ENCODE measurements around the gene COX10. TPM values are rescaled to one million over a fixed set of nuclear protein-coding genes. Genes with fewer than 3 reads are reported as not detected.

COX10 gene
- total RNA-seq, 2 experiments from 2014 or later = 24.0 to 29.6 TPM

- H3K4me1 Mint-ChIP-seq = peaks cover 88% of the 10 kb centered on the region
- peak overlapping the region; percentile 57 for H3K4me3 Mint-ChIP-seq
- POLR2A ChIA-PET = no interaction called here
- DNase-seq = peak; percentile 67
- no peaks in the 10 kb centered on the region for H3K27me3 Mint-ChIP-seq
- H3K36me3 Mint-ChIP-seq (ENCODE audit: low read depth) = peaks cover 58% of the 10 kb centered on the region
- H3K27ac Mint-ChIP-seq = peak overlapping the region; percentile 88
- CTCF ChIA-PET = interaction anchor here (0.5 to 1.7 kb wide), 5 partner anchors 8 to 607 kb away, joined by 3 to 5 read pairs (median 3); partner anchors contain the start of gene HS3ST3B1
- peaks cover 4% of the 10 kb centered on the region for H3K9me3 Mint-ChIP-seq
These were observed 128.3 kb downstream of the COX10 start for GRCh38 chr17:14197586-14197985.

- H3K27me3 Mint-ChIP-seq = no peaks in the 10 kb centered on the region
- ChIA-PET POLR2A (no interaction called here), CTCF (interaction anchor here (0.5 to 1.7 kb wide), 5 partner anchors 8 to 608 kb away, joined by 3 to 5 read pairs (median 3); partner anchors contain the start of gene HS3ST3B1)
- H3K4me3 Mint-ChIP-seq = peak overlapping the region; percentile 57
- H3K27ac Mint-ChIP-seq = peak overlapping the region; percentile 88
- H3K36me3 Mint-ChIP-seq (ENCODE audit: low read depth) = peaks cover 58% of the 10 kb centered on the region
- DNase-seq = no peak
- H3K4me1 Mint-ChIP-seq = peaks cover 90% of the 10 kb centered on the region
- peaks cover 4% of the 10 kb centered on the region for H3K9me3 Mint-ChIP-seq
These were observed 128.7 kb downstream of the COX10 start for GRCh38 chr17:14198013-14198412.

GRCh38 chr17:14198575-14198974 lies 129.3 kb downstream of the COX10 start:
- no peak for DNase-seq
- Mint-ChIP-seq H3K27me3 (no peaks in the 10 kb centered on the region), H3K4me3 (peak overlapping the region; percentile 57), H3K27ac (peak overlapping the region; percentile 88), H3K4me1 (peaks cover 90% of the 10 kb centered on the region), H3K9me3 (peaks cover 4% of the 10 kb centered on the region), H3K36me3 (ENCODE audit: low read depth) (peaks cover 58% of the 10 kb centered on the region)
- POLR2A ChIA-PET = no interaction called here
- CTCF ChIA-PET = interaction anchor here (0.8 to 1.9 kb wide), 5 partner anchors 104 to 383 kb away, joined by 3 to 7 read pairs (median 3); no protein-coding TSS in a partner anchor

DNA sequence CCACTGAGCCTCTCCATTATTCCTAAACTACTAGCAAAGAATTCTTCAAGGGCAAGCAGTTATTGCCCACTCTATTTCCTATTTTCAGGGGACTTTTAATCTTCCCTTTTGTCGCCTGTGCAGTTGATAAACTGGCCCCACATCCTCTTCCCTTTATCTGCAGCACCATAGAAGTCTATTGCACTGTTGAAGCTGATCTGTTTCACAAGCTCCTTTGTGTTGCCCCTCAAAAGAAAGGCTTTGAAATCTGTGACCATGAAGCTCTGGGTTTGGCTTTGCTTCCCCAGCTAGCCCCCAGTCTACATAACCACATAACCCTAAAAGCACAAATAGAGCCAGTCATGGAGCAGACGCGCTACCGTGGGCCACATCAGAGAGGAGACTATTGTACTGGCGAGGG lies 130.3 kb downstream of the COX10 start:
- H3K36me3 Mint-ChIP-seq (ENCODE audit: low read depth) = peaks cover 64% of the 10 kb centered on the region
- H3K4me3 Mint-ChIP-seq = peak overlapping the region; percentile 34

GRCh38 chr17:14200354-14200753 lies 131.1 kb downstream of the COX10 start:
- CTCF ChIA-PET = interaction anchor here (1.0 to 2.0 kb wide), 3 partner anchors 14 to 103 kb away, joined by 3 to 7 read pairs (median 7); partner anchors contain the start of gene HS3ST3B1
- no peak for DNase-seq
- peak overlapping the region; percentile 96 for H3K27ac Mint-ChIP-seq

More for the DNA sequence above, 130.3 kb downstream of the COX10 start:
- Mint-ChIP-seq H3K27me3 (no peaks in the 10 kb centered on the region), H3K9me3 (peaks cover 4% of the 10 kb centered on the region), H3K4me1 (peaks cover 97% of the 10 kb centered on the region), H3K27ac (peak overlapping the region; percentile 88)
- no peak for DNase-seq
- CTCF ChIA-PET = interaction anchor here (0.7 to 2.0 kb wide), 9 partner anchors 15 to 382 kb away, joined by 3 to 7 read pairs (median 3); partner anchors contain the start of gene HS3ST3B1
- POLR2A ChIA-PET = no interaction called here

GRCh38 chr17:14201021-14201987 lies 132.0 kb downstream of the COX10 start:
- peak overlapping the region; percentile 65 for H3K4me3 Mint-ChIP-seq
- CTCF ChIA-PET = interaction anchor here (0.6 to 2.0 kb wide), 2 partner anchors 86 to 100 kb away, joined by 3 to 7 read pairs; partner anchors contain the start of gene HS3ST3B1

More at GRCh38 chr17:14200354-14200753, 131.1 kb downstream of the COX10 start:
- POLR2A ChIA-PET = no interaction called here
- peaks cover 98% of the 10 kb centered on the region for H3K4me1 Mint-ChIP-seq
- H3K36me3 Mint-ChIP-seq (ENCODE audit: low read depth) = peaks cover 68% of the 10 kb centered on the region
- peaks cover 3% of the 10 kb centered on the region for H3K9me3 Mint-ChIP-seq
- no peaks in the 10 kb centered on the region for H3K27me3 Mint-ChIP-seq
- no peak overlapping the region for H3K4me3 Mint-ChIP-seq

GRCh38 chr17:14201988-14202380 lies 132.7 kb downstream of the COX10 start:
- Mint-ChIP-seq H3K9me3 (no peaks in the 10 kb centered on the region), H3K27me3 (no peaks in the 10 kb centered on the region), H3K4me3 (peak overlapping the region; percentile 65), H3K27ac (peak overlapping the region; percentile 96), H3K36me3 (ENCODE audit: low read depth) (peaks cover 62% of the 10 kb centered on the region), H3K4me1 (peaks cover 93% of the 10 kb centered on the region)
- no peak for DNase-seq
- POLR2A ChIA-PET = interaction anchor here (1.2 kb wide), 1 partner anchor 99 kb away, joined by 7 read pairs; the partner anchor contains the start of gene HS3ST3B1
- CTCF ChIA-PET = interaction anchor here (0.6 kb wide), 1 partner anchor 87 kb away, joined by 3 read pairs; no protein-coding TSS in a partner anchor

More at GRCh38 chr17:14201021-14201987, 132.0 kb downstream of the COX10 start:
- POLR2A ChIA-PET = interaction anchor here (1.2 kb wide), 1 partner anchor 100 kb away, joined by 7 read pairs; the partner anchor contains the start of gene HS3ST3B1
- H3K4me1 Mint-ChIP-seq = peaks cover 98% of the 10 kb centered on the region
- no peaks in the 10 kb centered on the region for H3K9me3 Mint-ChIP-seq
- H3K27ac Mint-ChIP-seq = peak overlapping the region; percentile 96
- H3K36me3 Mint-ChIP-seq (ENCODE audit: low read depth) = peaks cover 66% of the 10 kb centered on the region
- no peaks in the 10 kb centered on the region for H3K27me3 Mint-ChIP-seq
- DNase-seq = peak; percentile 82

DNA sequence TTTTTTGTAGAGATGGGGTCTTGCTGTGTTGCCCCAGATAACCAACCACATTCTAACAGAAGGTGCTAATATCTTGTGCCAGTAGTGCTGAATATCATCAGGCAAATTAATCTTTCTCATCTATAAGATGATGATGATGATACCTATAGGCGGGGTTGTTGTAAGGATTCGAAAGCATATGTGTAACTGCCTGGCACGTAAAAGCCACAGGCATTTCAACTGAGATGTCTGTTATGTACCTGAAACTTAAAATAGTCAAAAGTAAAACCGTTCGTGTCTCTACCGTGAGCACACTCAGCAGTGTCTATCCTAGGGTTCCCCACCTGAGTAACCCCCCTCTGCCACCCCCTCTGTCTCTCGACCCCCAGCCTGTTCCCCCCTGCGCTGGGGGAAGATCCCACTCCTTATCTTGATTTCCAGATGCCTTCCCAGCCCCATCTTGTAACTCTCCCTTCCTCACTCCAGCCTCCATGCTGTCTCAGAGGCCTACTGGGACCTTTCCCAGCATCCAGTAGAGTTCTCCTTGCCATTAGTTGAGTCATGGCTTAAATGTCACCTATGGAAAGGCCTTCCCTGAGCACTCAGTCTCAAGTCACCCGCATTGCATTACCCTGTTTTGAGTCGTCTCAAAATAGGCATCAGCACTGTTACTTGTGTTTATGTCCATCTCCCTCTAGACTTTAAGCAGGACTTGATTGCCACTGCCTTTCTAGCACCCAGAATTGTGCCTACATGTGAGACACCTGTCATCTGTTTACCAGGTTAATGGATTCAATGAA lies 133.3 kb downstream of the COX10 start:
- Mint-ChIP-seq H3K4me3 (peak overlapping the region; percentile 65), H3K27me3 (no peaks in the 10 kb centered on the region), H3K9me3 (no peaks in the 10 kb centered on the region), H3K27ac (peak overlapping the region; percentile 96), H3K4me1 (peaks cover 91% of the 10 kb centered on the region), H3K36me3 (ENCODE audit: low read depth) (peaks cover 62% of the 10 kb centered on the region)
- no peak for DNase-seq
- POLR2A ChIA-PET = no interaction called here
- CTCF ChIA-PET = interaction anchor here (1.0 to 1.2 kb wide), 6 partner anchors 14 to 262 kb away, joined by 3 to 5 read pairs (median 4); no protein-coding TSS in a partner anchor

- ChIA-PET CTCF (interaction anchor here (0.5 to 1.2 kb wide), 9 partner anchors 8 to 263 kb away, joined by 3 to 5 read pairs (median 4); partner anchors contain the start of gene HS3ST3B1), POLR2A (no interaction called here)
- peaks cover 59% of the 10 kb centered on the region for H3K36me3 Mint-ChIP-seq (ENCODE audit: low read depth)
- DNase-seq = peak; percentile 57
- H3K9me3 Mint-ChIP-seq = no peaks in the 10 kb centered on the region
- no peaks in the 10 kb centered on the region for H3K27me3 Mint-ChIP-seq
- H3K4me3 Mint-ChIP-seq = no peak overlapping the region
- peak overlapping the region; percentile 96 for H3K27ac Mint-ChIP-seq
- H3K4me1 Mint-ChIP-seq = peaks cover 84% of the 10 kb centered on the region
These were observed 134.1 kb downstream of the COX10 start for GRCh38 chr17:14203388-14203787.

DNA sequence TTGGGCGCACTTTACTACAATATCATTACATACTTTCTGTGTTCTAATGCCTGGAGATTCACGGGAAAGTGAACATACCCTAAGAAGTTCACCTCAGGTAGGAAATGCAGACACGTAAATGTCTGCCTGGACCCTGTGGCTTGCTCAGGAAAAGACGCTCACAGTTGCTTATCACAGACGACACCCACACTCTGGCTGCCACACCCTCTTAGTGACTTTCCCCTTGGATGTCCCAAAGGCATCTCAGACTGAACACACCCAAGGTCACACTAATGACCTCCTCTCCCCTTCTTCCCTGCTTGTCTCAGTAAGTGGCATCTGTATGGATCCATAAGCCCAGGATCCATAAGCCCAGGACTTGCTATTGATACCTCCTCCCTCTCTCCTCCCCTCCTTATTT lies 134.8 kb downstream of the COX10 start:
- peaks cover 79% of the 10 kb centered on the region for H3K4me1 Mint-ChIP-seq
- peak overlapping the region; percentile 96 for H3K27ac Mint-ChIP-seq
- DNase-seq = no peak
- H3K9me3 Mint-ChIP-seq = no peaks in the 10 kb centered on the region
- POLR2A ChIA-PET = no interaction called here
- CTCF ChIA-PET = interaction anchor here (0.5 to 1.2 kb wide), 8 partner anchors 8 to 263 kb away, joined by 3 to 5 read pairs (median 4); partner anchors contain the start of gene HS3ST3B1
- no peak overlapping the region for H3K4me3 Mint-ChIP-seq
- peaks cover 55% of the 10 kb centered on the region for H3K36me3 Mint-ChIP-seq (ENCODE audit: low read depth)
- no peaks in the 10 kb centered on the region for H3K27me3 Mint-ChIP-seq

DNA sequence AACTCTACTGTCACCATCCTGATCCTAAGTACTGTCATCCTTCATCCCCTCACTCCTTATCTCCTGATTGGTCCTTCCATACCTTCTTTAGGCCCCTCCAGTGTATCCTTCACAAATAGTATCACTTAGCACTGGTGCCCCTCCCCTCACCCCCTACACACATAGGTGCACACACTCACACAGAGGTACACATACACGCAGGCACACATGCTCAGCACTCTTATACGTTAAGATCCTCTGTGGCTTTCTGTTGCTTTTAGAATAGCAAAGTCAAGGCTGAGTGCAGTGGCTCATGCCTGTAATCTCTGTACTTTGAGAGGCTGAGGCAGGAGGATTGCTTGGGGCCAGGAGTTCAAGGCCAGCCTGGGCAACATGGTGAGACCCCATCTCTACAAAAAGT lies 135.2 kb downstream of the COX10 start:
- Mint-ChIP-seq H3K36me3 (ENCODE audit: low read depth) (peaks cover 55% of the 10 kb centered on the region), H3K27ac (peak overlapping the region; percentile 96), H3K4me1 (peaks cover 74% of the 10 kb centered on the region), H3K9me3 (no peaks in the 10 kb centered on the region), H3K4me3 (no peak overlapping the region), H3K27me3 (no peaks in the 10 kb centered on the region)
- POLR2A ChIA-PET = no interaction called here
- CTCF ChIA-PET = no interaction called here
- DNase-seq = no peak

DNA sequence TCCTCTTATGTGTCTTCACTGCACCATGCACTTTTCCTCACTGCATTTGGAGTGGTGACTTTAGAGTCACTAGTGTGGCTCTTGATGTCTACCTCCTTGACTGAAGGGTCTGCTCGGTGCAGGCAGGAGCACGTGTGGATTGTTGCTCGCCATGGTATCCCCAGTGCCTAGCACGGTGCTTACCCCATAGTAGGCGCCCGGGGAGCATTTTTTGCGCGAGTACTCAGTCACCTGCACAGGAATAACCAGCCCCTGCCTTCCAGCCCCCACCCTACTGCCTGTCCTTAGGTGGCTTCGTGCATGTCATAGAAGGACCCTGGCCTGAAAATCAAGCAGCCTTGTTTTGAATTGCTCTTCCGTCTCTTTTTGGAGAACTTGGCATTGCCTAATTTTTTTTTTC lies 136.1 kb downstream of the COX10 start:
- Mint-ChIP-seq H3K4me3 (no peak overlapping the region), H3K9me3 (no peaks in the 10 kb centered on the region), H3K27ac (peak overlapping the region; percentile 96), H3K27me3 (no peaks in the 10 kb centered on the region), H3K4me1 (peaks cover 70% of the 10 kb centered on the region), H3K36me3 (ENCODE audit: low read depth) (peaks cover 57% of the 10 kb centered on the region)
- ChIA-PET POLR2A (no interaction called here), CTCF (interaction anchor here (1.2 kb wide), 1 partner anchor 8 kb away, joined by 5 read pairs; no protein-coding TSS in a partner anchor)
- DNase-seq = no peak
